Transverse colon (tissue), 4 donors: Measurements from ENCODE around the gene ANKS1B. TPM values are rescaled to one million over a fixed set of nuclear protein-coding genes. Genes with fewer than 3 reads are reported as not detected.

Experiments used
- DNase-seq: peaks from one replicate; pipeline ENCODE4 v3.0.0-alpha.2; 2019
- H3K27ac ChIP-seq, 4 donors: fragments of 200-600 bp; sonication (generic); 2 replicates each; pipeline ENCODE4 v1.5.1; 2016 to 2018; ENCODE audit warnings: inconsistent platforms in 4 of 4
- H3K27me3 ChIP-seq: fragments of 200-600 bp; sonication (generic); 2 replicates; pipeline ENCODE4 v1.5.1; 2017; ENCODE audit warnings: inconsistent platforms
- H3K36me3 ChIP-seq, 4 donors: fragments of 200-600 bp; sonication (generic); 2 replicates each; pipeline ENCODE4 v1.5.1; 2017 to 2019; ENCODE audit warnings: inconsistent platforms in 4 of 4
- H3K4me1 ChIP-seq, 4 donors: fragments of 200-600 bp; sonication (generic); 2 replicates each; pipeline ENCODE4 v1.5.1; 2017 to 2020; ENCODE audit warnings: inconsistent platforms in 4 of 4
- H3K4me3 ChIP-seq, 4 donors: fragments of 200-600 bp; sonication (generic); 1 replicate in 1 of 4; 2 replicates in 3 of 4; pipeline versions ENCODE4 v1.5.1 to v1.6.1; 2017 to 2019; ENCODE audit warnings: inconsistent platforms in 4 of 4
- H3K9me3 ChIP-seq, 2 donors: fragments of 200-600 bp; sonication (generic); 2 replicates each; pipeline ENCODE4 v1.5.1; 2017 to 2019; ENCODE audit warnings: inconsistent platforms in 2 of 2
- CTCF ChIP-seq, 5 experiments: fragments of 200-600 bp in 3 of 5; fragments of 450-650 bp in 2 of 5; sonication (generic) in 3 of 5; IDR thresholded peaks; 1 replicate in 2 of 5; 2 replicates in 3 of 5; pipeline ENCODE4 v1.5.1; 2016 to 2017; ENCODE audit warnings: antibody characterized with exemption in 5 of 5, inconsistent platforms in 3 of 5, mild to moderate bottlenecking in 2 of 5, moderate library complexity in 1 of 5
- EP300 ChIP-seq: sonication (generic); formaldehyde crosslinking; IDR thresholded peaks from one replicate; pipeline ENCODE4 v1.6.1; 2017; ENCODE audit warnings: antibody characterized with exemption, low read depth
- POLR2A ChIP-seq: fragments of 450-650 bp; IDR thresholded peaks from one replicate; pipeline ENCODE4 v1.6.1; 2016; ENCODE audit warnings: antibody characterized with exemption, mild to moderate bottlenecking, moderate library complexity
- POLR2AphosphoS5 ChIP-seq, 3 donors: sonication (generic); formaldehyde crosslinking; IDR thresholded peaks; one replicate each; pipeline ENCODE4 v1.6.1; 2016; ENCODE audit warnings: antibody characterized with exemption in 3 of 3
- WGBS, 2 donors: methylation state at CpG; one replicate each; pipeline ENCODE4 v1.1.5; 2018; ENCODE audit warnings: low coverage in 1 of 2; 5-methylcytosine and 5-hydroxymethylcytosine counted together
- in situ Hi-C, 4 donors: fragments of 200-750 bp; cut with MboI; loops; one replicate each; pipeline versions ENCODE4 v1.15.0 to v1.15.1; 2017; ENCODE audit warnings: low sequenced_read_pairs in 3 of 4, low pct_ligation_motif_present in 1 of 4, low pct_unique_long_range_greater_than_20kb in 1 of 4
- intact Hi-C: fragments of 100-400 bp; cut with DNase I; formaldehyde crosslinking; loops from one replicate; pipeline ENCODE4 v1.15.1; 2023; ENCODE audit warnings: low total_unique reads
- total RNA-seq, 4 donors: library from RNA; depleted of rRNA; stranded (reverse); fragments of >200 nt; gene quantifications; one replicate each; pipeline ENCODE4 v1.1.0, GENCODE V29; 2016

ANKS1B gene
- total RNA-seq, 4 donors from 2014 or later: 1.4 to 6.4 (median 3.5) TPM; not detected in 1

- in situ Hi-C loops: no loop called here
- no peaks in the 10 kb centered on the region for H3K27me3 ChIP-seq
- no peaks in the 10 kb centered on the region for H3K9me3 ChIP-seq
- TF ChIP-seq CTCF (IDR thresholded peaks at IDR 0.05) (no peak), EP300 (no peak), POLR2A (no peak), POLR2AphosphoS5 (IDR thresholded peaks at IDR 0.05) (no peak)
- no peaks in the 10 kb centered on the region for H3K4me1 ChIP-seq
- no peak for DNase-seq
- intact Hi-C loops: no loop called here
- no peaks in the 10 kb centered on the region for H3K36me3 ChIP-seq
- no peak overlapping the region for H3K4me3 ChIP-seq
- WGBS, 2 donors: 77 to 85% methylated on average over 1 of the region's 1 CpG
- no peak overlapping the region for H3K27ac ChIP-seq
These were observed 750.0 kb downstream of the ANKS1B start for GRCh38 chr12:99234702-99235101.

- no peak overlapping the region for H3K4me3 ChIP-seq
- no peaks in the 10 kb centered on the region for H3K27me3 ChIP-seq
- no peaks in the 10 kb centered on the region for H3K4me1 ChIP-seq
- DNase-seq: no peak
- no peak for TF ChIP-seq POLR2A
- no peak for TF ChIP-seq CTCF (IDR thresholded peaks at IDR 0.05)
- no peak for TF ChIP-seq EP300
- TF ChIP-seq POLR2AphosphoS5 (IDR thresholded peaks at IDR 0.05): no peak
- H3K9me3 ChIP-seq: no peaks in the 10 kb centered on the region
- 49 to 65% methylated on average over 4 of the region's 4 CpGs for WGBS, 2 donors
- intact Hi-C loops: no loop called here
- H3K27ac ChIP-seq: no peak overlapping the region
- in situ Hi-C loops: no loop called here
- no peaks in the 10 kb centered on the region for H3K36me3 ChIP-seq
These were observed 752.4 kb downstream of the ANKS1B start for GRCh38 chr12:99232324-99232723.

GRCh38 chr12:99231031-99231430 is 753.7 kb downstream of the ANKS1B start:
- TF ChIP-seq CTCF (IDR thresholded peaks at IDR 0.05) (no peak), EP300 (no peak)
- H3K27ac ChIP-seq: no peak overlapping the region
- H3K27me3 ChIP-seq: no peaks in the 10 kb centered on the region
- in situ Hi-C loops (no loop called here), intact Hi-C loops (no loop called here)
- no peak for DNase-seq
- H3K36me3 ChIP-seq: no peaks in the 10 kb centered on the region
- no peaks in the 10 kb centered on the region for H3K9me3 ChIP-seq
- H3K4me1 ChIP-seq: no peaks in the 10 kb centered on the region
- WGBS, 2 donors: 28 to 43% methylated on average over 1 of the region's 1 CpG
- no peak overlapping the region for H3K4me3 ChIP-seq

DNA sequence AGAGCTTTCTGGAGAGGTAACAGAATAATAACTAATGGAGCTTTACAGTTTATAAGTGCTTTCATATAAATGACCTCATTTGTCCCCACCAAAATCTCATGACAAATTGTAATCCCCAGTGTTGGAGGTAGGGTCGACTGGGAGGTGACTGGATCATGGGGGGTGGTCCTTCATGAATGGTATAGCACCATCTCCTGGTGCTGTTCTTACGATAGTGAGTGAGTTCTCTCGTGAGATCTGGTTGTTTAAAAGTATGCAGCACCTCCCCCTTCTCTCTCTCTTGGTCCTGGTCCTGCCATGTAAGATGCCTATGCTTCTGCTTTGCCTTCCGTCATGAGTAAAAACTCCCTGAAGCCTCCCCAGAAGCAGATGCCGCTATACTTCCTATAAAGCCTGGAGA is 760.5 kb downstream of the ANKS1B start:
- no peak overlapping the region for H3K27ac ChIP-seq
- no peaks in the 10 kb centered on the region for H3K27me3 ChIP-seq
- no peaks in the 10 kb centered on the region for H3K36me3 ChIP-seq
- in situ Hi-C loops (no loop called here), intact Hi-C loops (no loop called here)
- DNase-seq: no peak
- no peaks in the 10 kb centered on the region for H3K4me1 ChIP-seq
- TF ChIP-seq EP300: no peak
- TF ChIP-seq POLR2AphosphoS5 (IDR thresholded peaks at IDR 0.05): no peak
- no peak for TF ChIP-seq CTCF (IDR thresholded peaks at IDR 0.05)
- TF ChIP-seq POLR2A: no peak
- WGBS, 2 donors: 73% methylated on average over 5 of the region's 5 CpGs; no CpG with 5 or more reads in 1 of the 2 donors
- H3K9me3 ChIP-seq: no peaks in the 10 kb centered on the region
- H3K4me3 ChIP-seq: no peak overlapping the region
